ENCODE measurements around the gene CENPQ. TPM values are rescaled to one million over a fixed set of nuclear protein-coding genes. Genes with fewer than 3 reads are reported as not detected.

The CENPQ gene
- total and polyA plus RNA-seq, 12 donors = 1.7 to 7.2 (median 3.9) TPM

- H3K9me3 ChIP-seq (replicated peaks in 1 of 3) = no peaks in the 10 kb centered on the region
Measured at GRCh38 chr6:49526598-49526997, 63.4 kb downstream of the CENPQ start.

GRCh38 chr6:49527320-49527719, 64.2 kb downstream of the CENPQ start:
- no peak for DNase-seq
- Histone ChIP-seq H3K4me3 (no peak overlapping the region), H3K9me3 (replicated peaks in 1 of 3) (no peaks in the 10 kb centered on the region), H3K27me3 (no peaks in the 10 kb centered on the region), H3K27ac (no peak overlapping the region), H3K36me3 (replicated peaks in 1 of 2) (no peaks in the 10 kb centered on the region), H3K4me1 (replicated peaks in 1 of 2) (peaks cover 0 to 3% of the 10 kb centered on the region in 2 donors)
- WGBS, 4 donors = 53 to 74% (median 68%) methylated on average over 1 of the region's 1 CpG
- intact Hi-C loops (cut with DNase I) = no loop called here
- TF ChIP-seq CTCF (IDR thresholded peaks at IDR 0.05) (no peak), POLR2A (IDR thresholded peaks at IDR 0.05) (no peak)

More at GRCh38 chr6:49526598-49526997, 63.4 kb downstream of the CENPQ start:
- no peaks in the 10 kb centered on the region for H3K27me3 ChIP-seq
- H3K4me1 ChIP-seq (replicated peaks in 1 of 2) = no peaks in the 10 kb centered on the region
- WGBS, 4 donors = 63 to 86% (median 73%) methylated on average over 7 to 12 of the region's 12 CpGs
- DNase-seq = no peak
- H3K27ac ChIP-seq = no peak overlapping the region
- no peak overlapping the region for H3K4me3 ChIP-seq
- H3K36me3 ChIP-seq (replicated peaks in 1 of 2) = no peaks in the 10 kb centered on the region
- TF ChIP-seq POLR2A (IDR thresholded peaks at IDR 0.05) (no peak), CTCF (IDR thresholded peaks at IDR 0.05) (no peak)
- intact Hi-C loops (cut with DNase I) = no loop called here

GRCh38 chr6:49528571-49528970, 65.4 kb downstream of the CENPQ start:
- no peaks in the 10 kb centered on the region for H3K27me3 ChIP-seq
- 50 to 62% (median 53%) methylated on average over 3 of the region's 3 CpGs for WGBS, 4 donors
- TF ChIP-seq POLR2A (IDR thresholded peaks at IDR 0.05) = no peak
- TF ChIP-seq CTCF (IDR thresholded peaks at IDR 0.05) = no peak
- intact Hi-C loops (cut with DNase I) = no loop called here
- H3K9me3 ChIP-seq (replicated peaks in 1 of 3) = no peaks in the 10 kb centered on the region
- H3K4me3 ChIP-seq = no peak overlapping the region
- DNase-seq = no peak
- peaks cover 0 to 5% of the 10 kb centered on the region in 2 donors for H3K4me1 ChIP-seq (replicated peaks in 1 of 2)
- H3K27ac ChIP-seq = no peak overlapping the region
- no peaks in the 10 kb centered on the region for H3K36me3 ChIP-seq (replicated peaks in 1 of 2)

GRCh38 chr6:49530141-49530776, 67.1 kb downstream of the CENPQ start:
- WGBS, 4 donors = 51 to 61% (median 57%) methylated on average over 2 of the region's 2 CpGs
- no peaks in the 10 kb centered on the region for H3K36me3 ChIP-seq (replicated peaks in 1 of 2)
- H3K27ac ChIP-seq = no peak overlapping the region
- intact Hi-C loops (cut with DNase I) = loop anchor here (5.0 to 10.0 kb wide), 2 partner anchors 77 to 315 kb away; no protein-coding TSS in a partner anchor
- no peak overlapping the region for H3K4me3 ChIP-seq
- H3K9me3 ChIP-seq (replicated peaks in 1 of 3) = no peaks in the 10 kb centered on the region
- H3K4me1 ChIP-seq (replicated peaks in 1 of 2) = peaks cover 0 to 5% of the 10 kb centered on the region in 2 donors
- DNase-seq = no peak
- TF ChIP-seq POLR2A (IDR thresholded peaks at IDR 0.05) = no peak
- H3K27me3 ChIP-seq = no peaks in the 10 kb centered on the region

All from adrenal gland (tissue), 12 donors.